NCI-H1436 (cell line): ENCODE measurements around the gene EIPR1.
"Not testable (repeated sequence)": the region's sequence is repeated elsewhere in the genome, so short reads cannot be mapped to it uniquely, and the experiment has no call there.

ENCODE experiments used
- DNase-seq: peaks from one replicate; lab custom pipeline; 2025; lab: John Stamatoyannopoulos, UW

The EIPR1 gene

DNA sequence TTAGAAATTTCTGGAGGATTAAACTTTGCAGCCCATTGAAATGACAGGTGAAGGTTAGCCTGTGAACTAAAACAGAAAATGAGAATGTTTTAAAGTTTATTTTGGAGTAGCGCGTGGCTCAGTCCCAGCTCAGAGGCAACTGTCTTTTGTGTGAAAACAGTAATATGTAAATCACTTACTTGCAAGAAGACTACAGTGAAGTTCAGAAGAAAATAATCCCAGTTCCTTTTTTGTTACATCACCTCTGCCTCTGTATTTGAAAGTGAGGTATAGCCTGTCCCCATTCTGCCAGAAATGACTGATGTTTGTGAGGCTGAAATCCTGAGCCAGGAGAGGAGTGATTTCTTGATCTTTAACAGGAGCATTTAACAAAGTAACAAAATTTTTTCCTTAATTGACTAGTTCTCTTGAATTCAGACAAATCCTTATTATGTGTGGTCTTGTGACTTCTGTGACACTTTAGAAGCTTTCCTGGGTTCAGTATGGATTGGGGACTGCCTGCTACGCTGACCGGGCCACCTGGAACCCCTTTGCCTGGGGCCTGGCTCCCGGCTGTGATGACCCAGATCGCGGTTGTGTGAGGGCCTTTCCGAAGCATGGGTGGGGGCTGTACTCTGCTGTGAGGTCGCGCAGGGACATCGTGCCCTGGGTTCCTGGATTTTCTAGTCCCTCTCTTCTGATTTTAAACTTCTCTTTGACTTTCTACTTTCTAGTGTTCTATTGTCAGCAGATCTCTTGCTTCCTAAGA lies 26.1 kb upstream of the EIPR1 start:
- no peak for DNase-seq

DNA sequence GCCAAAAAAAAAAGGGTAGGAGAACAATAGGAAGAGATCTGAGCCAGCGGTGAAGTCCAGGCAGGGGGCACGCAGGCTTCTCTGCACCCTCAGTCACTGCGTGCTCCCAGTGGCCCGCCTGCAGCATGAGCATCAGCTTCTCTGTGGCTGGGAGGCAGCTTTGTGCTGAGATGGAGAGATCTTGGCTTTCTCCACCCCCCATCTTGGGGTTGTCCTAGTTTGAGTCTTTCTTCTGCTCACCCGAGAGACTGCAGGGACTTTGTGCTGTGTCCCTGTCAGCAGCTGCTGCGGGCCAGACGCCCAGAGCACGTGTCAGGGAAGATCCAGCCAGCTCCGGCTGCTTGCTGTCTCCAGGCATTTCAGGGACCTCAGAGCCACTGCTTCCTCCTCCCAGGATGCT lies 22.2 kb upstream of the EIPR1 start:
- DNase-seq, result no peak

DNA sequence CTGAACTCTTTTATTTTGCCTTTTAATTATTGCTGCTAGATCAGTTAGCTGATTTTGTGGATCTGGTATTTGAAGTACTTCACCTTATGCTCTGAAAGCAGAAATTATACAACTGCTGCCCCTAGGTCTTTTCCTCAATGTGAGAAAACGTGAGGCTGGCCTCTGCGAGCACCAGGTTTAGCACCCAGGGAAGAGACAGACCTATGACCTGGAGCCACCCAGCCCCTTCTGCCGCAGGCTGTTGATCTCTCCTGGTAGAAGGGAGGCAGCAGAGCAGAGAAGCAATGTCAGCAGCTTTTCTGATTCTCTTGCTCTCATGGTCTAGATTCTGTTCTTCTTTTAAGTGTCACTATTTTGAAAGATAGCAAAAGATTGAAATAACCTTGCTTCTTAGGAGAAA lies 21.8 kb upstream of the EIPR1 start:
- DNase-seq, result no peak

DNA sequence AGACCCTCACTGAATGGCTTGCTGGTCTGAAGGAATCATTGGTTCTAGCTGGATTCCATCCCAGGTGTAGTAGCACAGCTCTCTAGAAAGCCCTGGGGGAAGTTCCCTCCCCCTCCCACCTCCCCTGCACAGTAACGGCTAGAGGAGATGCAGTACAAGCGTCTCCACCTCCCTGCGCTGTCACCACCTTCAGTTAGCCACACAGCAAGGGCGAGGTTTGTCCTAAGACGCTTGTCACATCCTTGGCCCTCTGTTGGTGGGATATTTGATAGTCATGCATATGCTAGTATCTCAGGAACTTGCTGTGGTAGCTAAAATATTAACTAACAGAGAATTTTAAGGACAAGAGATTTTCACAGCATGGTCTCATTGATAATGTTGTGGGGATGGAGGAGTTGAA lies 21.2 kb upstream of the EIPR1 start:
- DNase-seq, result no peak

DNA sequence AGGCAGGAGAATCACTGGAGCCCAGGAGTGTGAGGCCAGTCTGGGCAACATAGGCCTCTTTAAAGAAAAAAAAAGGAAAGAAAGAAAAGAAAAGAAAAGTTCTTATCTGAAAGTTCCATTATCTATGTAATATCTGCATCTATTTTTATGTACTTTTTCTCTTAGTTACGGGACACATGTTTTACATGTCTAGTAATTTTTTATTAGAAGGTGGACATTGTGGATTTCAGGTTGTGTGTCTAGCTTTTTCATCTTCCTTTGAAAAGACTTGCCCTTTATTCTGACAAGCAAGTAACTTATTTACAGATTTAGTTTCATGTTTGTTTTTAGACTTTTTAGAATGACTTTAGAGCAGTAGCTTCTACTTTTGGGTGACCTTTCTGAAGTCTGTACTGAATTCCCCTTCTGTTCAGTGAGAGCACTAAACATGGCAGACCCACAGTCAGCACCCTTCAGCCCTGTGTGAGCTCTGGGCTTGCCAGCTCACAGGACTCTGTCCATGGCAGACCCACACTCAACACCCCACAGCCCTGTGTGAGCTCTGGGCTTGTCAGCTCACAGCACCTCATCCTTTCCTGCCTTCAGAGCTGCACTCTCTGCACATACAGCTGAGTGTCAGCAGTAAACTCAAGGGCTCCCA lies 19.4 kb upstream of the EIPR1 start:
- no peak for DNase-seq

DNA sequence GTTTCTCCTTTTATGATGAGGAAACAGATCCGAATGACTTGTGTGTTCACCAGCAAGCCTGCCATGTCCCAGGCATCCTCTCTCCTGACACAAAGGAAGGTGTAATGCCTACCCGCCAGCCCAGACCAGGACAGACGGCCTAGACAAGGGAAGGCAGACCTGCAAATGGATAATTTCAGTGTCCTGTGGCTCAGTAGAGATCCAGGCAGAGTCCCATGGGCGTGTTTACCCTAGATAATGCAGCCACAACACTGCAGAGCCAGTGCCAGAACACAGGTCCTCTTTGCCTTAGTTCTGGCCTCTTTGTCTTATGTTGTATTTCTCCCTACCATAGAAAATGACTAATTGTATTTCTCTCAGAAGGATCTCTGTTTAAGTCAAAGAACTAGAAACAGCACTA lies 14.6 kb upstream of the EIPR1 start:
- no peak for DNase-seq

DNA sequence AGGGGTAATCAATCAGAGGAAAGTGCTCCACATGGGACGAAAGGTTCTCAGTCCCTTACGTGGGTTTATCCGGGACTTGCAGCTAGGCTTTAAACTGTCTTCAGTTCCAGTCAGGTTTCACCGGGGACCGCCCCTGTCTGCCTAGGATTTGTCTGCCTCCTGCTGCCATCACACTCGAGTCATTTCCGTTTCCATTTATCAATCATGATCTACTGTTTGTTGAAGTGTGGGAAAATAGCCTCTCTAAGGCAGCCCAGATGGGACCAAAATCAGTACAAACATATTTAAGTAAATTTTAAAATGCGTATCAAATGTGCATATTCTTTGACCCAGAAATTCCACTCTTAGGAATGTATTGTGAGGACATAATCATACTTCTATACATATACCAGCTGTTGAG lies 12.4 kb upstream of the EIPR1 start:
- DNase-seq, result no peak

DNA sequence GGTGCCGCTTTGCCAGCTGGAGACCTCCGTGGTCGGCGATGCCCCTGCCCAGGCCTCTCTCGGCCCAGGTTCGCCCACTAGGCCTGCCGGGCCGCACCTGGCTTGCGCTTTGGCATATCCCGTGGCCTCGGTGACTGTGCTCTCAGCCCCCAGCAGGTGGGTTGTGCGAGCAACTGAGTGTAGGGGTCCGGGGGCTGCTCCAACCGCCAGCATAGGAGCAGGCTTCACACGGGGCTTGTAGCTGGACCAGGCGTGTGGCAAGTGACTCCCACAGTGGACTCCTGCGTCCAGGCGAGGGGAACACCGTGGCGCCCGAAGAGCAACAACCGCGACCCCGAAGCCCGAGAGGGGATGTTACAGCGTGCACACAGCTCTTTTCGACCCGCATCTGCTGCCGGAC lies 11.6 kb upstream of the EIPR1 start:
- DNase-seq, result no peak

DNA sequence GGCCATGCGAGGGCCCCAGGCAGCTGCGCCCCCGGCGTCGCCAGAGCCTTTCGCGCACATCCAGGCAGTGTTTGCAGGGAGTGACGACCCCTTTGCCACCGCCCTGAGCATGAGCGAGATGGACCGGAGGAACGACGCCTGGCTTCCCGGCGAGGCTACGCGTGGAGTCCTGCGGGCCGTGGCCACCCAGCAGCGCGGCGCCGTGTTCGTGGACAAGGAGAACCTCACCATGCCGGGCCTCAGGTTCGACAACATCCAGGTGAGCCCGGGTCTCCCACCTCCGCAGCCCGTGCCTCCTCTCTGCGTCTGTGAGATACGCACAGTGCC lies 10.8 kb upstream of the EIPR1 start:
- DNase-seq, result no peak

DNA sequence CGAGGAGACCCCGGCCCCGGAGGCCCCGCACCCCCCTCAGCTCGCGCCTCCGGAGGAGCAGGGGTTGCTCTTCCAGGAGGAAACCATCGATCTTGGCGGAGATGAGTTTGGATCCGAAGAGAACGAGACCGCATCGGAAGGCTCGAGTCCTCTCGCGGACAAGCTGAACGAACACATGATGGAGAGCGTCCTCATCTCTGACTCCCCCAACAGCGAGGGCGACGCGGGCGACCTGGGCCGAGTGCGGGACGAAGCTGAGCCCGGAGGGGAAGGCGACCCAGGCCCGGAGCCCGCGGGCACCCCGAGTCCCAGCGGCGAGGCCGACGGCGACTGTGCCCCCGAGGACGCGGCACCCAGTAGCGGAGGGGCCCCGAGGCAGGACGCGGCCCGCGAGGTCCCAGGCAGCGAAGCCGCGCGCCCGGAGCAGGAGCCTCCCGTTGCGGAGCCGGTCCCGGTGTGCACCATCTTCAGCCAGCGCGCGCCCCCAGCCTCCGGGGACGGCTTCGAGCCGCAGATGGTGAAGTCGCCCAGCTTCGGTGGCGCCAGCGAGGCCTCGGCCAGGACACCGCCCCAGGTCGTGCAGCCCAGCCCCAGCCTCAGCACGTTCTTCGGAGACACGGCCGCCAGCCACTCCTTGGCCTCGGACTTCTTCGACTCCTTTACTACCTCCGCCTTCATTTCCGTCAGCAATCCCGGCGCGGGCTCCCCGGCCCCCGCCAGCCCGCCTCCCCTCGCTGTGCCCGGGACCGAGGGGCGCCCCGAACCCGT lies 10.2 kb upstream of the EIPR1 start:
- no peak for DNase-seq

DNA sequence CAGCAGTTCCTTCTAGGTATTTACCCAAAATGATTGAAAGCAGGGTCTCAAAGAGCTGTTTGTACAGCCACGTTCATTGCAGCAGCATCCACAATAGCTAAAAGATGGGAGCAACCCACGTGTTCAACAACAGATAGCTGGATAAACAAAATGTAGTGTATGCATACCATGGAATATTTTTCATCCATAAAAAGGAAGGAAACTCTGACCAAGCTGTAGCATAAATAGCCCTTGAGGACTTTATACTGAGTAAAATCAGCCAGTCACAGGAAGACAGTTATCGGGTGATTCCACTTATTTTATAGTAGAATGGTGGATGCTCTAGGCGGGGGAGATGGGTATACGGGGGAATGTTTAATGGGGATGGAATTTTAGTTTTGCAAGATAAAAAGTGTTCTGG lies 9.4 kb upstream of the EIPR1 start:
- no peak for DNase-seq

DNA sequence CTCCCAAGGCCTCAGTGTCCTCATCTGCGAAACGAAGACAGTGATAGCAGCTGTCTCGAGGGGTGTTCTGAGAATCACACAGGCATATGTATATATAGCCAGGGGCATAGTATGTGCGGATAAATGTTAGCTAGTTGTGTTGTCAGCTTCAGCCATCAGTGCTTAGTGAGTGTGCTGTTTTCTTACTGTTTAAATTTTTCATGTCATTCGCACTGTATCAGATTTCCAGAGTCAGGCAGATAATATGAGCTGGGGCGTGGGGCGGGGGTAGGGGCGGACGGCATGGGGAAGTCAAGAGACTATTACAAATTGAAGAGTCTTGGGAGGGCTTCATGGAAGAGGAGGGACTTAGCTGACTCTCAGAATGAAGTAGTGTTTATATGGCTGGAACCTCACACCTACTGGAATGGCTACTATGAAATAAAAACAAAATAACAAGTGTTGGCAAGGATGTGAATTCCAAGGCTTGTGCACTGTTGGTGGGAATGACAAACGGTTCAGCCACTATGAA lies 8.9 kb upstream of the EIPR1 start:
- no peak for DNase-seq

DNA sequence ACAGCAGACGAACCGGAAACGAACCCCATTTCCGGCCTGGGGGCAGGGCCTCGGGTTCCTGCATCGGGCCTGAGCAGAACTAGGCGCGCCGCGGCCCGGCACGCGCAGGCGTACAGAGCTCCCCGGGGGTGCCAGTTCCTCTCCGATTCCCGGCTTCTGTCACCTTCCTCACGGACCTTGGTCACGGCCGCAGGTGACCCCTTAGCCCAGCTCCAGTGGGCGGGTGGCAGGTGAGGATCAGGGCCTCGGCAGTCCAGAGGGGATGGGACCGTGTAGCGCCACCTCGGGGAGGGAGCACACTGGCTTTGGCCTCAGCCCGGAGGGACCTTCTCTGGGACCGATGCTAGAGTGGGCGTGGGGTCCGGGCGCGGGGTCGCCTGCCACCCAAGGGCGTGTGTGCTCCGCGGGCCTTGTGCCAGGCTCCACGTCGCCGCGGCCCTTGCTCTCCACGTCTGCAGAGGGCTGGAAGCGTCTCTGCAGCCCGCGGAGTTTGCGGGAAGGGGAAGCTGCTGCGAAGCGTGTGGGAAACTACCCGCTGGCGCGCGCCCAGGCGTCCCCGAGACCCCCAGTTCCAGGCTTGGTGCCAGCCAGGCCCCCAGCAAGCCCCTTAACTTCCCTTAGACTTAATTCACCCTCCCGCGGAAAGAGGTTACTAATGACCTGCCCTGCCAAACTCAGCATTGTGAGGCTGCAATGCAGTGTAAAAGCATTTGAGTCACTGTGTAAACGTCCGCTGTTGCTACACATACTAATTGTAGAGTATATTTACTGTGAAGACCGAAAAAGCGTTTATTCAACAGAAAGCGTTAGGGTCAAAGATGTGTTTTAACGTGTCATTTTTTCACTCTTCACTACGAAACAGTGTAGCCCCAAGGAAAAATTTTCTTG lies 2.3 kb upstream of the EIPR1 start, which contains the start of gene TRAPPC12:
Gene TRAPPC12, plus strand, starts transcription at position 48 of the 888 bp plus-strand sequence. CDS start 7,930 bp downstream, outside the sequence.
- peak; percentile 90 for DNase-seq

DNA sequence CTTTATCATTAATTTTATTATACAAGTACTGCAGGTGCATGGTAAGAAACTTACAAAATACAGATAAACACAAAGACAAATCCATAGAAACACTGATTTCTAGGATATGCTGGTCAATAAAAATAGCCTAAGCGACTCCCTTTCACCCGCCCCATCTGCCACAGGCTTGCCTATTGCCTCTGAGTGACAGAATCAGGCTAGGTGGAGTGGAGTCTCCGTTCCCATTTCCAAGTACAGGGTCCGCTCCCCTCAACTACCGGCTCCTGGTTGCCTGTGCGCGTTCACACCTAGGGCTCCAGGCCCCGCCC lies 1.7 kb upstream of the EIPR1 start:
- DNase-seq, result no peak

DNA sequence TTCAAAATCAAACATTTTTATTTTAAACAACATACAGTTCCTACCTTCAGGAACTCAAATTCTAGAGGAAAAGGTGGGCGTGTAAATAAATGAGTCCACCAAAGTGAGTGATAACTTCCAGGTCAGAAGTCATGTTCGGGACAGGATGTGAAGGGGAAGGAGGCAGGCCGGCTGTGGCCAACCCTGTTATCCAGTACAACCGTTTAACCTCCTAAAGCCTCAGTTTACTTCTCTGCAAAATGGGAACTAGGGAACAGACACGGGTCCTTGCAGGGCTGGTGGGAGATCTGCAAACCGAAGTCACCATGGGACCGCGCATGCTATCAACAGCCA lies 373 bp downstream of the EIPR1 start:
- no peak for DNase-seq

DNA sequence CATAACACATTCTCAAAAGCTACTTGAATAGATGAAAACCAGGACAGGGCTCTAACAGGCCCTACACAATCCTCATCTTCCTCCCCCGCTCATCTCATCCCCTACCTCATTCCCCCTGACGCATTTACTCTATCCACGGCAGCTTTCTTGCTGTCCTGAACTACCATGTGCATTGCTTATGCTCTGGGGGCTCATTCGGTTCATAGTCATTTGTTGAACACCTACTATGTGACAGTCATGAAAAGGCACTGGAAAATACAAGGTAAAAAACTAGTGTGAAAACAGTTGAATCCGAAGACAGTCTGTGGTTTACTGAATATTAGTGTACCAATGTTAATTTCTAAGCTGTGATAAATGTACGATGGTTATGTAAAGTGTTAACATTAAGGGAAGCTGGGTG lies 797 bp downstream of the EIPR1 start:
- DNase-seq, result no peak

DNA sequence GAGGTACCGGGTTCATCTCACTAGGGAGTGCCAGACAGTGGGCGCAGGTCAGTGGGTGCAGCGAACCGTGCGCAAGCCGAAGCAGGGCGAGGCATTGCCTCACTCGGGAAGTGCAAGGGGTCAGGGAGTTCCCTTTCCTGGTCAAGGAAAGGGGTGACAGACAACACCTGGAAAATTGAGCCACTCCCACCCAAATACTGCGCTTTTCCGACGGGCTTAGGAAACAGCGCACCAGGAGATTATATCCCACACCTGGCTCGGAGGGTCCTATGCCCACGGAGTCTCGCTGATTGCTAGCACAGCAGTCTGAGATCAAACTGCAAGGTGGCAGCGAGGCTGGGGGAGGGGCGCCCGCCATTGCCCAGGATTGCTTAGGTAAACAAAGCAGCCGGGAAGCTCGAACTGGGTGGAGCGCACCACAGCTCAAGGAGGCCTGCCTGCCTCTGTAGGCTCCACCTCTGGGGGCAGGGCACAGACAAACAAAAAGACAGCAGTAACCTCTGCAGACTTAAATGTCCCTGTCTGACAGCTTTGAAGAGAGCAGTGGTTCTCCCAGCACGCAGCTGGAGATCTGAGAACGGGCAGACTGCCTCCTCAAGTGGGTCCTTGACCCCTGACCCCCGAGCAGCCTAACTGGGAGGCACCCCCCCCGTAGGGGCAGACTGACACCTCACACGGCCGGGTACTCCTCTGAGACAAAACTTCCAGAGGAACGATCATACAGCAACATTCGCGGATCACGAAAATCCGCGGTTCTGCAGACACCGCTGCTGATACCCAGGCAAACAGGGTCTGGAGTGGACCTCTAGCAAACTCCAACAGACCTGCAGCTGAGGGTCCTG lies 8.1 kb downstream of the EIPR1 start:
- DNase-seq, result not testable (repeated sequence)

DNA sequence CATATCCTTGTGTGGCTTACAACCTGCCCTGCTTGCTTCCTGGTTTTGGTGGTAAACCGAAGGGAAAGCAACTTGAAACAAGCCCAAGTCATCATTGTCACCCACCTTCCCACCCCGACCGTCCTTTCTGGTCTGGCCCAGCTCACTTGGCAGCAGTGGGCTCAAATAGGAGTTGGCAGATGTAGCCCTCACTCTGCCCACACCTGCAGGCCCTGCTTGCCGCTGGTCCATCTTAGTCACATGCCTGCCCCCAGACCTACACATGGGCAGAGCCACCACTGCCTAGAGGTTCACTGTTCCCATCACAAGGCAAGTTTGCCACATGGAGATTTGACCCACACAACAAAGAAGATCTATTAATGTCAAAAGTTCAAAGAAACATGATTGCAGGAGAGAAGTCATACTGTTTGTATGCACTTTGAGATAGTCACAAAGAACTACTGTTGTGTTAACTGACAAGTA lies 9.3 kb downstream of the EIPR1 start:
- DNase-seq, result no peak

DNA sequence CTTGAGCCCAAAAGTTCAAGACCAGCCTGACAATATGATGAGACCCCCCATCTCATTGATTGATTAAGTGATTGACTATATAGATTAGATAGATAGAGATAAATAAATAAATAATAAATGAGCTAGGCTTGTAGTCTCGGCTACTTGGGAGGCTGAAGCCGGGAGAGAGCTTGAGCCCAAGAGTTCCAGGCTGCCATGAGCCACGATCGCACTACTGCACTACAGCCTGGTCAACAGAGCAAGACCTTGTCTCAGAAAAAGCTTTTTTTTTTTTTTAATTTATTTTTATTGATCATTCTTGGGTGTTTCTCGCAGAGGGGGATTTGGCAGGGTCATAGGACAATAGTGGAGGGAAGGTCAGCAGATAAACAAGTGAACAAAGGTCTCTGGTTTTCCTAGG lies 12.4 kb downstream of the EIPR1 start:
- DNase-seq, result no peak

DNA sequence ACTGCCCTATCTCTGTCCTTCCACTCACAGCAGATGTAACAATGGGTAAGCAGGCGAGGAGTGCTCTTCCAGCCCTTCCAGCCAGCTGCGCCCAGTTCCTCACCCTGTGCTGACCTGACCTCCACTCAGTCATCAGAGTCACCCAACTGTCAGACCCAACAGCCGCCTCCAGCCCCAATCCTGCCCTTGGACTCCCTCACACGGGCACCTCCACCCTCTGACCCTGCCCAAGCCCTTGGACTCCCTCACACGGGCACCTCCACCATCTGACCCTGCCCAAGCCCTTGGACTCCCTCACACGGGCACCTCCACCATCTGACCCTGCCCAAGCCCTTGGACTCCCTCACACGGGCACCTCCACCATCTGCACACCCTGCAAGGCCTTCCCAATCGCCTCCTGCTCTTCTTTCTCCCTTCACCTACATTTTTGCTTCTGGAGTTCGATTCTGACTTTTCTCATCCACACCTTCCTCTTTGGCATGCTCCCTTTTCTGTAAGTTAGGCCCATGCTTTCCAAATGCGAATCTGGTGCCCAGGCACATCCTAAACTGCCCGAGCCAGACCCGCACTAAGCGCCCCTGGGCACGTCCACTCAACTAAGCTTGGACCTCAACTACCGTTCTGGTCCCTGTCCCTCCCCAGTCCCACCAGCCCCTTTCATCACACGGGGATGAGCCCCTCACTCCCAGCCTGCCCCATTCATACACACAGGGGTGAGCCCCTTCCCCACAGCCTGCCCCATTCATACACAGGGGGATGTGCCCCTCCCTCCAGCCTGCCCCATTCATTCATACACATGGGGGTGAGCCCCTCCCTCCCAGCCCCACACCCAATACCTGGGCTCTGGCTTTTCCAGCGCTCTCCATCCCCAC lies 15.9 kb downstream of the EIPR1 start:
- DNase-seq, result no peak
